ENCODE results near the gene TAPBP.

- TF ChIP-seq CTCF (conservative IDR thresholded peaks at IDR 0.05 in 1 of 2, IDR thresholded peaks at IDR 0.05 in 1 of 2; ENCODE audit: low read depth in 1 of 2, low read length in 2 of 2) (no peak), EZH2 (IDR thresholded peaks at IDR 0.05; ENCODE audit: low read length, missing control alignments) (no peak)
Observed at GRCh38 chr6:33254591-33254990, 59.3 kb downstream of the TAPBP start.

All from fibroblast of lung (primary cell).